ENCODE data around the gene SYCE1. TPM values are rescaled to one million over a fixed set of nuclear protein-coding genes. Genes with fewer than 3 reads are reported as not detected.
"Not testable (repeated sequence)": the region's sequence is repeated elsewhere in the genome, so short reads cannot be mapped to it uniquely, and the experiment has no call there.

SYCE1 gene
- total RNA-seq, 1 experiment from 2014 or later, result not detected

DNA sequence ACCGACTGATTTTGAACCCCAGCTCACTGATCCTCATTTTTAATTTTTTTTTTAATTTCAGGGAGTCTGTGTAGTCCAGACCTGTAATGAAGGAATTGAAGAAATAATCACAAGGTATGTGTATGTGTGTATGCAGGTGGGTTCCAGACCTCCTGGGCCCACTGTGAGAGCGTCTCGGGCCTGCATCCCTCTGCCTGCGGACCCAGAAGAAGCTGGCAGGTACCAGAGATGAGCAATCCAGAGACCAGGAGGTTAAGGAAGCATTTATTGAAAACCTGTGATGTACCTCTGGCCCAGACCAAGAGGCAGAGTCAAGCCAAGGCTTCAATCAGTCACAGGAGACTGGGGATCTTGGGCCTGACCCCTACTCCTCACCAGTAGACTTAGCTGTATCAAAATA, 10.8 kb downstream of the SYCE1 start:
- Mint-ChIP-seq H3K27ac (ENCODE audit: unreplicated experiment) (no peak overlapping the region), H3K4me3 (ENCODE audit: unreplicated experiment) (no peak overlapping the region), H3K27me3 (ENCODE audit: insufficient read depth, unreplicated experiment) (peaks cover 22% of the 10 kb centered on the region), H3K4me1 (ENCODE audit: low read depth, unreplicated experiment) (no peaks in the 10 kb centered on the region), H3K9me3 (ENCODE audit: unreplicated experiment) (no peaks in the 10 kb centered on the region), H3K36me3 (ENCODE audit: insufficient read depth, unreplicated experiment) (no peaks in the 10 kb centered on the region)
- Histone ChIP-seq H3K36me3 (ENCODE audit: control insufficient read depth, insufficient read depth, low read length) (no peaks in the 10 kb centered on the region), H3K9me3 (no peaks in the 10 kb centered on the region), H3K4me3 (ENCODE audit: low read depth, low read length) (no peak overlapping the region), H3K4me1 (no peaks in the 10 kb centered on the region), H3K27me3 (replicated peaks; ENCODE audit: control insufficient read depth, insufficient read depth, low read length) (no peaks in the 10 kb centered on the region)
- no peak for DNase-seq
- TF ChIP-seq, protein P1, sequence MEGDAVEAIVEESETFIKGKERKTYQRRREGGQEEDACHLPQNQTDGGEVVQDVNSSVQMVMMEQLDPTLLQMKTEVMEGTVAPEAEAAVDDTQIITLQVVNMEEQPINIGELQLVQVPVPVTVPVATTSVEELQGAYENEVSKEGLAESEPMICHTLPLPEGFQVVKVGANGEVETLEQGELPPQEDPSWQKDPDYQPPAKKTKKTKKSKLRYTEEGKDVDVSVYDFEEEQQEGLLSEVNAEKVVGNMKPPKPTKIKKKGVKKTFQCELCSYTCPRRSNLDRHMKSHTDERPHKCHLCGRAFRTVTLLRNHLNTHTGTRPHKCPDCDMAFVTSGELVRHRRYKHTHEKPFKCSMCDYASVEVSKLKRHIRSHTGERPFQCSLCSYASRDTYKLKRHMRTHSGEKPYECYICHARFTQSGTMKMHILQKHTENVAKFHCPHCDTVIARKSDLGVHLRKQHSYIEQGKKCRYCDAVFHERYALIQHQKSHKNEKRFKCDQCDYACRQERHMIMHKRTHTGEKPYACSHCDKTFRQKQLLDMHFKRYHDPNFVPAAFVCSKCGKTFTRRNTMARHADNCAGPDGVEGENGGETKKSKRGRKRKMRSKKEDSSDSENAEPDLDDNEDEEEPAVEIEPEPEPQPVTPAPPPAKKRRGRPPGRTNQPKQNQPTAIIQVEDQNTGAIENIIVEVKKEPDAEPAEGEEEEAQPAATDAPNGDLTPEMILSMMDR (IDR thresholded peaks at IDR 0.05; ENCODE audit: insufficient read depth in 1 of 2, low read depth in 1 of 2, low read length in 1 of 2, severe bottlenecking in 1 of 2, unreplicated experiment in 1 of 2), result no peak
- no TSS peak for BruUV-seq (replicated peaks)
- intact Hi-C loops (cut with micrococcal nuclease; ENCODE audit: unreplicated experiment), result no loop called here
- POLR2A ChIA-PET, result no interaction called here
- CTCF ChIA-PET, result no interaction called here

DNA sequence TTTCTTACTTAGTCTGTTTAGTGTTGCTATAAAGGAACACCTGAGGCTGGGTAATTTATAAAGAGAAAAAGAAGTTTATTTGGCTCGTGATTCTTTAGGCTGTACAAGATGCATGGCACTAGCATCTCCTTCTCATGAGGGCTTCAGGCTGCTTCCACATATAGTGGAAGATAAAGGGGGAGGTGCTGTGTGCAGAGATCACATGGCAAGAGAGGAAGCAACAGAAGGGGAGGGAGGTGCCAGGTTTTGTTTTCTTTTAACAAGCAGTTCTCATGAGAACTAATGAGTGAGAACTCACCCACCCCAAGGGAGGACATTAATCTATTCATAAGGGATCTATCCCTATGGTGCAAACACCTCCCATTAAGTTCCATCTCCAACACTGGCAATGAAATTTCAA, 20.9 kb downstream of the SYCE1 start:
- no TSS peak for BruUV-seq (replicated peaks)
- Mint-ChIP-seq H3K9me3 (ENCODE audit: unreplicated experiment) (peaks cover 30% of the 10 kb centered on the region), H3K36me3 (ENCODE audit: insufficient read depth, unreplicated experiment) (no peaks in the 10 kb centered on the region), H3K4me3 (ENCODE audit: unreplicated experiment) (no peak overlapping the region), H3K27ac (ENCODE audit: unreplicated experiment) (no peak overlapping the region), H3K4me1 (ENCODE audit: low read depth, unreplicated experiment) (no peaks in the 10 kb centered on the region), H3K27me3 (ENCODE audit: insufficient read depth, unreplicated experiment) (peaks cover 14% of the 10 kb centered on the region)
- no peaks in the 10 kb centered on the region; the same call in 1 of the 2 replicates for H3K27me3 ChIP-seq (replicated peaks; ENCODE audit: control insufficient read depth, insufficient read depth, low read length)
- ChIA-PET CTCF (no interaction called here), POLR2A (no interaction called here)
- H3K4me3 ChIP-seq (ENCODE audit: low read depth, low read length), result no peak overlapping the region
- H3K4me1 ChIP-seq, result no peaks in the 10 kb centered on the region
- no peak for DNase-seq
- H3K9me3 ChIP-seq, result peaks cover 4% of the 10 kb centered on the region
- TF ChIP-seq, protein P1 (IDR thresholded peaks at IDR 0.05; ENCODE audit: insufficient read depth in 1 of 2, low read depth in 1 of 2, low read length in 1 of 2, severe bottlenecking in 1 of 2, unreplicated experiment in 1 of 2), result no peak
- intact Hi-C loops (cut with micrococcal nuclease; ENCODE audit: unreplicated experiment), result no loop called here
- no peaks in the 10 kb centered on the region for H3K36me3 ChIP-seq (ENCODE audit: control insufficient read depth, insufficient read depth, low read length)

DNA sequence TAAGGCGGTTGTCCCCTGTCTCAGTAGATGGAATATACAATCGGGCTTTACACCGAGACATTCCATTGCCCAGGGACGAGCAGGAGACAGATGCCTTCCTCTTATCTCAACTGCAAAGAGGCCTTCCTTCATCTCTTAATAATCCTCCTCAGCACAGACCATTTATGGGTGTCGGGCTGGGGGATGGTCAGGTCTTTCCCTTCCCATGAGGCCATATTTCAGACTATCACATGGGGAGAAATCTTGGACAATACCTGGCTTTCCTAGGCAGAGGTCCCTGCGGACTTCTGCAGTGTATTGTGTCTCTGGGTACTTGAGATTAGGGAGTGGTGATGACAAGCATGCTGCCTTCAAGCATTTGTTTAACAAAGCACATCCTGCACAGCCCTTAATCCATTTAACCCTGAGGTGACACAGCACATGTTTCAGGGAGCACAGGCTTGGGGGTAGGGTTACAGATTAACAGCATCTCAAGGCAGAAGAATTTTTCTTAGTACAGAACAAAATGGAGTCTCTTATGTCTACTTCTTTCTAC, 23.9 kb downstream of the SYCE1 start:
- H3K4me1 Mint-ChIP-seq (ENCODE audit: low read depth, unreplicated experiment); H3K9me3 ChIP-seq; H3K4me3 ChIP-seq (ENCODE audit: low read depth, low read length); H3K27ac Mint-ChIP-seq (ENCODE audit: unreplicated experiment); intact Hi-C loops (cut with micrococcal nuclease; ENCODE audit: unreplicated experiment); CTCF ChIA-PET; POLR2A ChIA-PET; H3K27me3 ChIP-seq (replicated peaks; ENCODE audit: control insufficient read depth, insufficient read depth, low read length); H3K9me3 Mint-ChIP-seq (ENCODE audit: unreplicated experiment); DNase-seq; H3K4me3 Mint-ChIP-seq (ENCODE audit: unreplicated experiment); H3K36me3 ChIP-seq (ENCODE audit: control insufficient read depth, insufficient read depth, low read length); H3K36me3 Mint-ChIP-seq (ENCODE audit: insufficient read depth, unreplicated experiment); BruUV-seq (replicated peaks); H3K4me1 ChIP-seq: not testable (repeated sequence)
- H3K27me3 Mint-ChIP-seq (ENCODE audit: insufficient read depth, unreplicated experiment), result peaks cover 12% of the 10 kb centered on the region
